Stimulated activated CD8-positive, alpha-beta memory T cell treated with anti-CD3 and anti-CD28 coated beads, Interleukin-15, amount 100 ng/mL, for 4 hours (primary cell): Measurements from ENCODE around the gene WDR37.

Experiments used
- DNase-seq, 2 donors: peaks; one replicate each; pipeline ENCODE4 v3.0.0-alpha.2; 2020; ENCODE audit warnings: low read depth in 2 of 2

Gene WDR37

DNA sequence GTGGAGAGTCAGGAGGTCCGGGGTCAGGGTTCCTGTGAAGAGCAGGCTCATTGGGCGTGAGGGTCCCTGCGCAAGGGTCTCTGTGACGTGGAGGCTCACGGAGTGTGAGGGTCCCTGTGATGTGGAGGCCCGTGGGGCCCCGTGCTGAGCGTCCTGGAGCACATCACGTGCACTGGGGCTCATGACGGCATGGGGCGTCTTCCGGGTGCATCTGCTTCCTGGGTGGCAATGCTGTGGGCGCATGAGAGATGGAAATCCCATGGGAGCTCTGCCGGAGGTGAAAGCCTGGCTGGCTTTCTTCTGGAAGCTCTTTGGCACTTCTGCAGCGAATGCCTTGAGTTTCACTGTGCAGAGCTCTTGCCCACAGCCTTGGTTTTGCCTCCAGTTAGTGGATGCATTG is 71.4 kb downstream of the WDR37 start:
- no peak for DNase-seq

DNA sequence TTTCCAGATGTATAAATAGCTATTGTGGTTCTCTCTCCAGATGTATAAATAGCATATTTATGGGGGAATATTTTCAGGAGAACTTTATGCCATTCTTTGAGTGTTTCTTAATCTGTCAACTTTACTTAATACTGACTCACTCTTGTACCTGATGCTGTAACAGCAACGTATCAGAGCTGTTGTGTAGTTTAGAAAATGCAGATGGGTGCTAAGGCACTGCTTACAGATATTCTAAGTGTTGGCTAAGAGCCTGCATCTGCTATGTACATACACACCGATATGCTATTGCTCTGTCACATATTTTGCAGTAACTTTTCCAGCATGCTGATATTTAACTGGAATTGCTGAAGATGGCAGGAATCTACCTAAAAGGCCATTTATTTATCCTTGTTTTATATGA is 71.9 kb downstream of the WDR37 start:
- no peak for DNase-seq

GRCh38 chr10:1128649-1129048 is 72.5 kb downstream of the WDR37 start:
- DNase-seq: no peak

DNA sequence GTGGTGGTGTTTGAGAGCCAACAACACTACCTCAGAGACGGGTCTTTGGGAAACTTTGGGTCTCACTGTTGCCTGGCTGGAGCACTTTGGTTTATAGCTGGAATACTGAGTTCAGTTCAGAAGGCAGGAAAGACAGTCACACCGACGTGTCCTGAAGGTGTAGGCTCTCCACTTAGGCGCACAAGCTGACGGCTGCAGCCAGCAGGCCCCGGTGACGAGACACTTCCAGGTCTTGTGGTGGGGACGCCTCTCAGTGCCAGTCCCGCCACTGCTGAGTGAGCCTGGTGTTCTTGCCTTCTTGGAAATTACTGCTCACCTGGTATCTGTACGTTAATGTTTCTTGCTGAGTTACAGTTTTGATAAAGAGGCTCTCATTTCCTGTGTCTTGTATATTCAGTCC is 74.0 kb downstream of the WDR37 start:
- DNase-seq: no peak

DNA sequence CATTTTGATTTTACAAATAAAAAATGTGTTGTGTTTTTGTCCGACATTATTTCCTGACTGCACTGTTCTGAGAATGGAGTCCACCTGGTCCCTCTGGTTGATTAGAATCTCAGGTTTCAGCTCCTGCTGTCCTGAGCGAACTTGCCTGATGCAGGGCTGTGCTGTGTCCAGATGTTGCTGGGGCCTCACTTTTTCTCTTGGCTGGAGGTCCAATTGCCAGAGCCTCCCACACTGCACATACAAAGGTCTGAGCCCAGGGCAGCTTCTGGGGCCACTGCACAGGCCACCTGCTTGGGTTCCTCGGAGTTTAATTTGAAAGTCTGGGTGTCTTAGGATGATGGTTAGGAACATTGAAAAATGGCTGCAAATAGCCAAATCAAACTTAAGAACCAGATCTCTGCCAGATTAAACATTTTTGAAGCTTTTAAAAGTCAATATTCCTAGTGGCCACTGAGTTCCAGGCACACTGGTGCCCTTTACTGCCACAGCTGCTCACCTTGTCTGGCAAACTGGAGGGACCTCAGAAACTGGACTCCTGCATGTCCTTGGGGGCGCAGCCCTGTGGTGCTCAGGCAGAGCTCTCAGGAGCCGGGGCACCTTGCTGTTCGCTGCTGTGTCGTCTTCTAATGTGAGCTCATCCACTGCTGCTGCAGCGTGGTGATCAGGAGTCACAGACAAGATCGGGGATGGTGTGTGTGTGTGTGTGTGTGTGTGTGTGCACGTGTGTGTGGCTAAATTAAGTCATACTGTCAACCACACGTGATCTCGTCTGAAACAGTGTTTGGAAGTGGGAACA is 75.0 kb downstream of the WDR37 start:
- DNase-seq: no peak

DNA sequence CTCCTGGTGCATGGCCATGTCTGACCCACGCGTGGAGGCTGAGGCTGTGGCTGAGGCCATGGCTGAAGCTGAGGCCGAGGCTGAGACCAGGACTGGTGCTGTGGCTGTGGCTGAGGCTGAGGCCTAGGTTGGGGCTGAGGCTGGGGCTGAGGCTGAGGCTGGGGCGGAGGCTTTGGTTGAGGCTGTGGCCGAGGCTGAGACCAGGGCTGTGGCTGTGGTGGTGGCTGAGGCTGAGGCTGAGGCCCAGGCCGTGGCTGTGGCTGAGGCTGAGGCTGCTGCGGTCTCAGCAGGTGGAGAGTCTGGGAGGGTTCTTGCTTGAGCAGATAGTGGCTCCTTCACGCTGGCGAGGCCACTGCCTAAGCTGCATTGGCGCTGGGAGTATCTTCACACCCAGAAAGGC is 76.4 kb downstream of the WDR37 start:
- DNase-seq: no peak

GRCh38 chr10:1133495-1134045 is 77.4 kb downstream of the WDR37 start:
- DNase-seq: no peak

DNA sequence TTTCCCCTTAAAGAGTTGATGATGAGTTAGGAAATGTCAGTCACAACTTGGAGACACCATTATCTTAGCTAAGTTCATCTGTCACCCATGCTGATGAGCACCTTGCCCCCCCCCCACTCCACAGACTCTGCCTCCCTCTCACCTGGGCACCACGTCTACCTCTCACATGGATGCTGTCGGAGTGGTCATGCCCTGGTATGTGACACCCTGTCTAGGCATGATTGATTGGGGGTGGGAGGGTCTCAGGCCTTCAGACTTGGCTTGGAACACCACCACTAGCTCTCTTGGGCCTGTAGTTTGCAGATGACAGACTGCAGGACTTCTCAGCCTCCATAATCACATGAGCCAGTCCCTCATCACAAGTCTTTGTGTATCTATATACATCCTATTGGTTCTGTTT is 78.0 kb downstream of the WDR37 start:
- DNase-seq: no peak

DNA sequence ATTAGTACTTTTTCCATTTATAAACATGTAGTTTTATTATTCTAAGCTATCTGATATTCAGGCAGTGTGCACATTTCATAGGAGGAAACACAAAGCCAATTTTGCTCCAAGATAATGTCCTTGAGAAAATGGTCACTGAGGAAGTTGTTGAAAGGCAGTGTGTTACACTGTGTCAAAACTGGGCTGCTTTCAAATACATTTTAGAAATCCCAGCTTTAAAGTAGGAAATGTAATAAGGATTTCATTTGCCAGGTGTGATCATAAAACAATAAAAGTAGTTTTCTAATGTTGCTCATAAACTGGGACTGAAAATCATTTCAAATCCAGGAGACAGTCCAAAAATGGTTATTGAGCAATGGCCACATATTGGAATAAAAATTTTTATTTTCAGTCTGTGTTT is 80.1 kb downstream of the WDR37 start:
- no peak for DNase-seq

GRCh38 chr10:1137499-1138163 is 81.4 kb downstream of the WDR37 start:
- DNase-seq: no peak

- no peak for DNase-seq
Measured at GRCh38 chr10:1138529-1138928, 82.3 kb downstream of the WDR37 start.

- DNase-seq: no peak
Measured at GRCh38 chr10:1141261-1141660, 85.1 kb downstream of the WDR37 start.

DNA sequence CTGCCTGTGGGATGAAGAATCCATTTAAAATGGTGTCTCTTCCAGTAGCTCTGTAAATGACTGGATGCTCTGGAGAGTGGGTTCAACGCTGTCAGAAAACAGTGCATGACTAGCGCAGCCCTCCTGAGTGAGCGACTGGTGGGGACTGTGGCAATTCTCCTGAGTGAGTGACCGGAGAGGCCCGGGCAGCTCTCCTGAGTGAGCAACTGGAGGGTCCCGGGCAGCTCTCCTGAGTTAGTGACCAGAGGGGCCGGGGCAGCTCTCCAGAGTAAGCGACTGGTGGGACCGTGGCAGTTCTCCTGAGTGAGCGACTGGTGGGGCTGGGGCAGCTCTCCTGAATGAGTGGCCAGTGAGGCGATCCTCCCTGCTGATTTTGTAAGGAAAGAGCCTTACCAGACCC is 85.5 kb downstream of the WDR37 start:
- DNase-seq: no peak

DNA sequence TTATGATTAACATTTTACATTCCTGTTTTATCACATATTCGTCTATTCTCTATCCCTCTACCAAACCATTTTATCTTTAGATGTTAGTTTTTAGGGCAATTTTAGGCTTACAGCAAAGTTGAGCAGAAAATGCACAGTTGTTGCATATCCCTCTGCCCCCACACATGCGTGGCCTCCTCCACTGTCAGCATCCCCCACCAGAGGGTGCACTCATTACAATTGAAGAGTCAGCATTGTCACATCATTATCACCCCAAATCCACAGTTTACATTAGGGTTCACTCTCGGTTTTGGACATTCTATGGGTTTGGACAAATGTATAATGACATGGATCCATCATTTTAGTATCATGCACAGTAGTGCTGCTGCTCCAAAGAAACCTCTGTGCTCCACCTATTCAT is 86.4 kb downstream of the WDR37 start:
- DNase-seq: no peak

GRCh38 chr10:1147810-1148209 is 91.6 kb downstream of the WDR37 start:
- no peak for DNase-seq

DNA sequence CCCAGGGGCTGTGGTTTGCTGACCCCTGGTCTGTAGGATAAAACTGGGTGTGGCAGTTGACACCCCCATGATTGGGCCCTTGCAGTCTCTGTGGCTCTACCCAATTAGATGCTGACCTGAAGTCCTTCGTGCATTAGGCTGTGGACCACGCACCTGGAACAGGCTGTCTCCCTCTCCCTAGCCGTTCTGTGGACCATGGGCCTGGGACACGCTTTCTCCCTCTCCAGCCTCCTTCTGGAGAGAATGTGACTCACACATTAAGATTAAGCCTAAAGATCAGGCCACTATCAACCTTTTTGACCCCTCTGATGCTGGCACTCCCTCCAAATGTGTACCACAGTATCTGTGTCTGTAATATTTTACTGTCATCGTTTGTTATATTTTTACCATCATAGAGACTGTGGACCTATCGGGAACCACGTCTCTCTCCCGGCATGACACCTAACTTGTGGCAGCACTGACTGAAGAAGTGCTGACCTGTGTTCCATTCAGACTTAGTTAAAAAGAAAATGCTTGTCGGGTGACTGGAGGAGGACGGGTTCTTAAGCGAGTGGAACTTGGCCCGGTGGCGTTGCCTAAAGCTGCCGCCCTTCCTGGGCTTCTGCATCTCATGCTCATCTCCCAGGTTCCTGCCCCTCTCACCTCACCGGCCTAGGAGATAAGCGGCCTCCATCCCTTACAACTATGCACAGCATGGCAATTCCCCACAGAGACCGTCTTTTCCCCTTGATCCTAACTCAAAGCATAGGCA is 92.8 kb downstream of the WDR37 start:
- DNase-seq: no peak

DNA sequence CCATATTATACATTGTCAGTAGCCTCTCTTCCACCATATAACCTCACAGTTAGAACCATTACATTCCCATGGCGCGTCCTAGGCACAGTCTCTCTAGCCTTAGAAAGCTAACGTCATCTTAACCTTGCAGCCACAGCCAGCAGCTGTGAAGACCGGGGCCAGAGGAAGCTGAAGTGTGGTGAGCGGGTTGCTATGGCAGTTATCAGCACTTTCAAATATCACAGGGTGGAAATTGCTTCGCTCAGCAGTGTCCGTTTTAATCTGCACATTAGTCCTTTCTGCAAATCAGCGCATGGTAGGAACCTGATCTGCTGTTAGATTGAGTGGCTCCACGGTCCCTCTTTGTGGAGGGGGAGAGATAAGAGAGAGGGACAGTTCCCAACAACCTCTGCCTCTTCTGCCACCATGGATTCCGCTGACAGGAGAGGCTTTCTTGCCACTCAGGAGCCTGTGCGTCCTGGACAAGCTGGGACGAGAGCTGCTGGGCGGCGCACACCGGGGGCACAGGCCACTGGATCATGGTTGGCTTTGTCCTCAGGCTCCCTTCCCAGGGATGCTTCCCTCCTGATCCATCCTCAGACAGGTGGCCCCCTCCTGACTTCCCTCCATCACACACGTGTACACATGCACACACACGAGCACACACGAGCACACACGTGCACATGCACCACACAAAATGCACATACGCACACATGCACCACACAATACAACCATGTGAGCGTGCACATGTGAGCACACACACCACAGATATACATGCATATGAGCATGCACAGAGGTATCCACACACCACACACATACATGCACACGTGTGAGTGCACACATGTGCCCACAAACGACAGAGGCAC is 93.8 kb downstream of the WDR37 start:
- no peak for DNase-seq

DNA sequence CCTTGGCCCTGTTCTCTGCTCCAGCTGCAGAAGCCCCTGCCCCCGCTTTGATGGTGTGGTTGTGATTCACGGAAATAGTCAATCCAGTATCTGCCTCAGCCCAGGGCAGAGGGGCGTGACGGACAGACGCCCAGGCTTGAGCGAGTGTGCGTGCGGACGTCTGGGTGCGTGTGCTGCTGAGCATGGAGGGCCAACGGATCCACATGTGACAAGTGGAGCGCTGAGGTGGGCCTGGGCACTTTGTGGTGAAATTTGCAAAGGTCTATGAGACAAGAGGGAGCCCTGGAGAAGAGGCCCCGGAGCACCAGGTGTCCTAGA is 94.4 kb downstream of the WDR37 start:
- no peak for DNase-seq

GRCh38 chr10:1151076-1152033 is 95.2 kb downstream of the WDR37 start:
- no peak for DNase-seq

- DNase-seq: no peak
Measured at GRCh38 chr10:1152386-1153250, 96.4 kb downstream of the WDR37 start.
